Urinary bladder (tissue), 4 donors: Measurements from ENCODE around the gene MYLK4. TPM values are rescaled to one million over a fixed set of nuclear protein-coding genes. Genes with fewer than 3 reads are reported as not detected.

Experiments
- DNase-seq: peaks from one replicate; pipeline ENCODE4 v3.0.0-alpha.2; 2015; ENCODE audit errors: extremely low spot score
- H3K27ac ChIP-seq: one replicate; pipeline ENCODE4 v1.5.1; 2013; ENCODE audit warnings: low read depth, mild to moderate bottlenecking, moderate library complexity
- H3K36me3 ChIP-seq: one replicate; pipeline ENCODE4 v1.6.1; 2013; ENCODE audit warnings: mild to moderate bottlenecking, moderate library complexity; ENCODE audit not compliant: insufficient read depth
- H3K4me1 ChIP-seq: one replicate; pipeline ENCODE4 v1.6.1; 2013; ENCODE audit warnings: mild to moderate bottlenecking, moderate library complexity; ENCODE audit not compliant: insufficient read depth
- H3K4me3 ChIP-seq: one replicate; pipeline ENCODE4 v1.5.1; 2013; ENCODE audit warnings: low read depth, low read length
- WGBS: extraction: QIAGEN DNeasy Blood & Tissue Kit; methylation state at CpG from one replicate; pipeline ENCODE4 v1.1.7; 2013; 5-methylcytosine and 5-hydroxymethylcytosine counted together
- polyA plus RNA-seq: library from polyadenylated mRNA; stranded (reverse); fragments of 200-250 nt; gene quantifications from one replicate; pipeline ENCODE4 v1.2.3, GENCODE V29; 2013
- total RNA-seq: library from RNA; depleted of rRNA; stranded (reverse); fragments of >200 nt; gene quantifications from one replicate; pipeline ENCODE4 v1.2.3, GENCODE V29; 2014
- donor health status: healthy with polysubstance abuse.
- donor health status: healthy.

The MYLK4 gene
- total and polyA plus RNA-seq, 2 donors = 0.42 to 4.0 TPM

GRCh38 chr6:2729921-2730320 lies 20.8 kb downstream of the MYLK4 start:
- WGBS = 91% methylated on average over 10 of the region's 10 CpGs
- DNase-seq = no peak
- Histone ChIP-seq H3K4me3 (no peak overlapping the region), H3K4me1 (no peaks in the 10 kb centered on the region), H3K27ac (no peak overlapping the region), H3K36me3 (no peaks in the 10 kb centered on the region)

- H3K36me3 ChIP-seq = no peaks in the 10 kb centered on the region
- H3K27ac ChIP-seq = no peak overlapping the region
- H3K4me1 ChIP-seq = no peaks in the 10 kb centered on the region
- H3K4me3 ChIP-seq = no peak overlapping the region
- DNase-seq = no peak
- WGBS = 31% methylated on average over 8 of the region's 8 CpGs
Observed at GRCh38 chr6:2725999-2726567, 24.6 kb downstream of the MYLK4 start.

- WGBS = 71% methylated on average over 8 of the region's 8 CpGs
- no peak overlapping the region for H3K4me3 ChIP-seq
- no peaks in the 10 kb centered on the region for H3K4me1 ChIP-seq
- H3K27ac ChIP-seq = no peak overlapping the region
- no peaks in the 10 kb centered on the region for H3K36me3 ChIP-seq
- no peak for DNase-seq
Observed at GRCh38 chr6:2725364-2725988, 25.2 kb downstream of the MYLK4 start.

GRCh38 chr6:2721219-2721618 lies 29.5 kb downstream of the MYLK4 start:
- H3K4me3 ChIP-seq = no peak overlapping the region
- DNase-seq = no peak
- H3K36me3 ChIP-seq = no peaks in the 10 kb centered on the region
- H3K4me1 ChIP-seq = no peaks in the 10 kb centered on the region
- WGBS = 88% methylated on average over 3 of the region's 3 CpGs
- no peak overlapping the region for H3K27ac ChIP-seq

- H3K4me1 ChIP-seq = no peaks in the 10 kb centered on the region
- H3K4me3 ChIP-seq = no peak overlapping the region
- WGBS = 59% methylated on average over 2 of the region's 2 CpGs
- no peak for DNase-seq
- H3K36me3 ChIP-seq = no peaks in the 10 kb centered on the region
- no peak overlapping the region for H3K27ac ChIP-seq
Observed at GRCh38 chr6:2719093-2719455, 31.6 kb downstream of the MYLK4 start.

GRCh38 chr6:2718334-2719092 lies 32.2 kb downstream of the MYLK4 start:
- Histone ChIP-seq H3K4me1 (no peaks in the 10 kb centered on the region), H3K4me3 (no peak overlapping the region), H3K27ac (no peak overlapping the region), H3K36me3 (no peaks in the 10 kb centered on the region)
- DNase-seq = no peak
- WGBS = 62% methylated on average over 6 of the region's 6 CpGs

GRCh38 chr6:2716936-2717700 lies 33.6 kb downstream of the MYLK4 start:
- WGBS = 84% methylated on average over 9 of the region's 9 CpGs
- Histone ChIP-seq H3K4me3 (no peak overlapping the region), H3K4me1 (no peaks in the 10 kb centered on the region), H3K27ac (no peak overlapping the region), H3K36me3 (no peaks in the 10 kb centered on the region)
- DNase-seq = no peak

GRCh38 chr6:2715737-2716136 lies 35.0 kb downstream of the MYLK4 start:
- Histone ChIP-seq H3K27ac (no peak overlapping the region), H3K4me3 (no peak overlapping the region), H3K36me3 (no peaks in the 10 kb centered on the region), H3K4me1 (no peaks in the 10 kb centered on the region)
- DNase-seq = no peak
- 42% methylated on average over 5 of the region's 5 CpGs for WGBS

GRCh38 chr6:2714111-2714895 lies 36.4 kb downstream of the MYLK4 start:
- no peaks in the 10 kb centered on the region for H3K36me3 ChIP-seq
- no peak overlapping the region for H3K4me3 ChIP-seq
- H3K4me1 ChIP-seq = no peaks in the 10 kb centered on the region
- H3K27ac ChIP-seq = no peak overlapping the region
- 56% methylated on average over 7 of the region's 7 CpGs for WGBS
- no peak for DNase-seq

- DNase-seq = no peak
- no peak overlapping the region for H3K27ac ChIP-seq
- H3K36me3 ChIP-seq = no peaks in the 10 kb centered on the region
- H3K4me3 ChIP-seq = no peak overlapping the region
- no peaks in the 10 kb centered on the region for H3K4me1 ChIP-seq
- 88% methylated on average over 8 of the region's 8 CpGs for WGBS
Observed at GRCh38 chr6:2713473-2714110, 37.1 kb downstream of the MYLK4 start.

- Histone ChIP-seq H3K27ac (no peak overlapping the region), H3K4me1 (no peaks in the 10 kb centered on the region), H3K4me3 (no peak overlapping the region), H3K36me3 (no peaks in the 10 kb centered on the region)
- 92% methylated on average over 5 of the region's 5 CpGs for WGBS
- DNase-seq = no peak
Observed at GRCh38 chr6:2712102-2712501, 38.6 kb downstream of the MYLK4 start.

- Histone ChIP-seq H3K36me3 (no peaks in the 10 kb centered on the region), H3K4me3 (no peak overlapping the region), H3K4me1 (no peaks in the 10 kb centered on the region), H3K27ac (no peak overlapping the region)
- no peak for DNase-seq
Observed at GRCh38 chr6:2710412-2710811, 40.3 kb downstream of the MYLK4 start.

- Histone ChIP-seq H3K4me1 (no peaks in the 10 kb centered on the region), H3K4me3 (no peak overlapping the region), H3K27ac (no peak overlapping the region), H3K36me3 (no peaks in the 10 kb centered on the region)
- 86% methylated on average over 5 of the region's 5 CpGs for WGBS
- no peak for DNase-seq
Observed at GRCh38 chr6:2708456-2708855, 42.3 kb downstream of the MYLK4 start.
